ENCODE measurements around the gene CYP2E1. TPM values are rescaled to one million over a fixed set of nuclear protein-coding genes. Genes with fewer than 3 reads are reported as not detected.
"Not testable (repeated sequence)": the region's sequence is repeated elsewhere in the genome, so short reads cannot be mapped to it uniquely, and the experiment has no call there.

The CYP2E1 gene
- total RNA-seq, 4 donors from 2014 or later, result 0.20 to 2.6 (median 1.4) TPM

DNA sequence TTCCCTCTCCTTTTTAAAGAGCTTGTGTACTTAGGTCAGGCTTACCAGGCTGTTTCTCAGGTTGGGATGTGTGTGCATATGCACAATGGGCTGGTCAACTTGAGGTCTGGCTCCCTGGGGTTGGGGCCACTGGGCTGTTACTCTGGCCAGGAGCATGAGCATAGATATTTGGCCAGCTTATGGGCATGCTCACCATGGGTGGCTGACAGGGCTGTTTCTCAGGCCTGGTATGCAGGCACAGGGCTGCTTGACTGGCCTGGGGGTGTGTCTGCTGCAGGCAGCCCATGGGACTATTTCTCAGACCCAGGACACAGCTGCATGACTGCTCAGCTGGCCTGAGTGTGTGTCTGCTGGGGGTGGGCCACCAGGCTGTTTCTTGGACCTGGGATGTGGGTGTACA, 38.8 kb upstream of the CYP2E1 start:
- Histone ChIP-seq H3K27ac (no peak overlapping the region), H3K4me3 (replicated peaks in 1 of 3) (no peak overlapping the region), H3K4me1 (no peaks in the 10 kb centered on the region), H3K9me3 (no peaks in the 10 kb centered on the region), H3K36me3 (no peaks in the 10 kb centered on the region), H3K27me3 (no peaks in the 10 kb centered on the region)
- no peak for DNase-seq
- no peak for TF ChIP-seq POLR2A (IDR thresholded peaks at IDR 0.05)
- TF ChIP-seq, protein P1, sequence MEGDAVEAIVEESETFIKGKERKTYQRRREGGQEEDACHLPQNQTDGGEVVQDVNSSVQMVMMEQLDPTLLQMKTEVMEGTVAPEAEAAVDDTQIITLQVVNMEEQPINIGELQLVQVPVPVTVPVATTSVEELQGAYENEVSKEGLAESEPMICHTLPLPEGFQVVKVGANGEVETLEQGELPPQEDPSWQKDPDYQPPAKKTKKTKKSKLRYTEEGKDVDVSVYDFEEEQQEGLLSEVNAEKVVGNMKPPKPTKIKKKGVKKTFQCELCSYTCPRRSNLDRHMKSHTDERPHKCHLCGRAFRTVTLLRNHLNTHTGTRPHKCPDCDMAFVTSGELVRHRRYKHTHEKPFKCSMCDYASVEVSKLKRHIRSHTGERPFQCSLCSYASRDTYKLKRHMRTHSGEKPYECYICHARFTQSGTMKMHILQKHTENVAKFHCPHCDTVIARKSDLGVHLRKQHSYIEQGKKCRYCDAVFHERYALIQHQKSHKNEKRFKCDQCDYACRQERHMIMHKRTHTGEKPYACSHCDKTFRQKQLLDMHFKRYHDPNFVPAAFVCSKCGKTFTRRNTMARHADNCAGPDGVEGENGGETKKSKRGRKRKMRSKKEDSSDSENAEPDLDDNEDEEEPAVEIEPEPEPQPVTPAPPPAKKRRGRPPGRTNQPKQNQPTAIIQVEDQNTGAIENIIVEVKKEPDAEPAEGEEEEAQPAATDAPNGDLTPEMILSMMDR (IDR thresholded peaks at IDR 0.05), result no peak
- intact Hi-C loops (cut with DNase I), result no loop called here

DNA sequence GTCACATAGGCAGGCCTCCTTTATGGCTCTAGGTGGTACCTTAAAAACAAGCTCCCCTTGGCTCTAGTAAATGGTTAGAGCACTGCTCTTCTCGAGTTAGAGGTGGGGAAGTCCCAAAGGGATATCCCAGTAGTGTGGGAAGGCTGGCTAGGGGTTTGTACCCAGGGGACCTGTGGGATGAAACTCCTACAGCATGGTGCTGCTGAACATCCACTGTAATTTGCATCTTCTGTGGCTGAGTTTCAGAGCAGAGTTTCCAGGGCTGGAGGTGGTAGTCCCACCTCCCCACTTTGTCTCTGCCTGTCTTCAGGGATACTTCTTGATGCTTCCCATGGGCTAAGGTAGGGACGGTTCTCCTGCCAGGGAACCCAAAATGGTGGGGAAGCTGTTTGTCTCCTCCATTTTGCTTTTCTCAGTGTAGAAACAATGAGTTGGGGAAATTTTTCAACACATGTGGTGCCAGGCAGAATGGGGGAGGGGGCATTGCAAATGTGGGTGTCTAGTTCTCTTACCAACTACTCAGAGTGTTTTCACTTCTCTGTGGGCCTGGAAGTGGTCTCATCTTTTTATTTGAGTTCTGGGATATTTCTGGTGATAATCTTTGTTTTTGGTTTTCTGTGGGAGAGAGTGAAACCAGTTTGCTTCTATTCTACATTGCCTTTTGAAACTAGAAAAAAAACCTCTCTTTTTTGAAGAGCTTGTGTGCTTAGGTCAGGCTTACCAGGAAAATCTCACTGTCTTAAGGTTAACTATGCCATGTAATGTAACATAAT, 37.2 kb upstream of the CYP2E1 start:
- no peak overlapping the region for H3K27ac ChIP-seq
- TF ChIP-seq POLR2A (IDR thresholded peaks at IDR 0.05), result no peak
- TF ChIP-seq, protein P1 (IDR thresholded peaks at IDR 0.05), result no peak
- WGBS, 2 donors, result 51 to 53% methylated on average over 2 of the region's 2 CpGs
- no peaks in the 10 kb centered on the region for H3K9me3 ChIP-seq
- DNase-seq, result no peak
- no peaks in the 10 kb centered on the region for H3K27me3 ChIP-seq
- H3K4me1 ChIP-seq, result no peaks in the 10 kb centered on the region
- H3K4me3 ChIP-seq (replicated peaks in 1 of 3), result no peak overlapping the region
- intact Hi-C loops (cut with DNase I), result no loop called here
- no peaks in the 10 kb centered on the region for H3K36me3 ChIP-seq

- H3K27me3 ChIP-seq; DNase-seq; H3K4me1 ChIP-seq; H3K27ac ChIP-seq; H3K4me3 ChIP-seq (replicated peaks in 1 of 3); H3K9me3 ChIP-seq; H3K36me3 ChIP-seq; intact Hi-C loops (cut with DNase I): not testable (repeated sequence)
- WGBS, 2 donors, result 74 to 76% methylated on average over 4 of the region's 4 CpGs
These were observed 33.6 kb upstream of the CYP2E1 start for GRCh38 chr10:133493562-133493961.

GRCh38 chr10:133497363-133497762, 29.8 kb upstream of the CYP2E1 start:
- H3K4me3 ChIP-seq (replicated peaks in 1 of 3); H3K27me3 ChIP-seq; H3K27ac ChIP-seq; H3K36me3 ChIP-seq; H3K4me1 ChIP-seq; H3K9me3 ChIP-seq: not testable (repeated sequence)
- intact Hi-C loops (cut with DNase I), result loop anchor here (5.0 kb wide), 1 partner anchor 170 kb away; no protein-coding TSS in a partner anchor
- TF ChIP-seq, protein P1 (IDR thresholded peaks at IDR 0.05), result peak in 4 of 6 experiments; percentile 14 to 48 (median 36)
- WGBS, 2 donors, result 45 to 53% methylated on average over 6 of the region's 6 CpGs
- peak in 1 of 2 donors; percentile 47 for DNase-seq

DNA sequence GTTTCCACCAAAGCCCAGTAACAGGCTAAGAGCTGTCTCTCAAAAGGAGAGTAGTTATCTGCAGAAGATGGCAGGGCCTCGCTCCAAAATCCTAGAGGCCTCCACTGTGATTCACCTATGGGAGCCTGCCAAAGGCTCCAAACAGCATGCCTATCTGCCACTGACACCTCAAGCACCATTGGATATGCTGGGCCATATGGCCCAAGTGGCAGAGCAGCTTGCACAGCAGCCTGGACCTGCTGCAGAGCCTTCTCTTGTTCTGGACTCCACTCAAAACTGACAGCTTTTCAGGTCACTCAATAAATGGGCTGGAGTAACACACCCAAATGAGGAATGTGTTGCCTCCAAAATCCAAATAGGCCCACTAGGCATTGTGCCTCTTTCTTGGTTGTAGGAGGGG, 28.0 kb upstream of the CYP2E1 start:
- WGBS, 2 donors, result 80% methylated on average over 1 of the region's 1 CpG; no CpG with 5 or more reads in 1 of the 2 donors
- H3K9me3 ChIP-seq; H3K36me3 ChIP-seq; H3K27me3 ChIP-seq; H3K4me3 ChIP-seq (replicated peaks in 1 of 3); DNase-seq; H3K4me1 ChIP-seq; H3K27ac ChIP-seq: not testable (repeated sequence)
- intact Hi-C loops (cut with DNase I), result loop anchor here (5.0 kb wide), 1 partner anchor 172 kb away; no protein-coding TSS in a partner anchor

DNA sequence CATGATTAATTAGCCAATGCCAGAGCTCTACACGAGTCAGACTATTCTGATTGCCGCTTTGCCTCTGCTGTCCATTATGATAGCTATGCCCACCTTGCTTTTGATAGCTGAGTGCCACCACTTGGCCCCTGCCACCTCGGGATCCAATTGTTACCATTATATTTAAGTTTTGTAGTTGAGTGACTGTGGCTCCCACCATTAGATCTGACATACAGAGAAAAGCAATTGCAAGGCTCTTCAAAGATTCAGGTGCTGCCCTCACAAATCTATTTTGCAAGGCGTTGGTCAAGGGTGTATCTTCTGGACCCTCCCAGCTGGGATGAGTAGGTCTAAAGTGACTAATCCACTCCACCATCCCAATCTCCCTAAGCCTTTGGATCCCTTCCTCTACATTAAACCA, 26.3 kb upstream of the CYP2E1 start:
- H3K27me3 ChIP-seq; H3K4me3 ChIP-seq (replicated peaks in 1 of 3); DNase-seq; intact Hi-C loops (cut with DNase I); H3K4me1 ChIP-seq; H3K36me3 ChIP-seq; H3K9me3 ChIP-seq; H3K27ac ChIP-seq: not testable (repeated sequence)
- 60 to 77% methylated on average over 4 of the region's 4 CpGs for WGBS, 2 donors
